HEK293 (cell line): ENCODE measurements around the gene CABLES2.
A peak's percentile ranks its signal among the peaks of the same experiment; 100 is the strongest.

ENCODE experiments used
- AEBP2 ChIP-seq: fragments of 450-650 bp; formaldehyde crosslinking; IDR thresholded peaks from 2 replicates; pipeline ENCODE4 v1.5.1; 2016; ENCODE audit warnings: missing biosample characterization, missing genetic modification characterization, borderline replicate concordance
- ELK4 ChIP-seq: IDR thresholded peaks from 2 replicates; pipeline ENCODE4 v1.6.1; 2011; ENCODE audit warnings: mild to moderate bottlenecking, low read depth, low read length, borderline replicate concordance
- IKZF3 ChIP-seq: fragments of 450-650 bp; IDR thresholded peaks from 2 replicates; pipeline ENCODE4 v1.5.0; 2018; ENCODE audit warnings: missing biosample characterization, mild to moderate bottlenecking, missing genetic modification characterization, moderate library complexity
- KLF9 ChIP-seq: fragments of 450-650 bp; formaldehyde crosslinking; IDR thresholded peaks from 2 replicates; pipeline ENCODE4 v1.5.1; 2016; ENCODE audit warnings: missing biosample characterization, missing genetic modification characterization, low read depth
- ZBTB20 ChIP-seq: fragments of 450-650 bp; formaldehyde crosslinking; IDR thresholded peaks from 2 replicates; pipeline ENCODE4 v1.5.1; 2016; ENCODE audit warnings: missing biosample characterization, missing genetic modification characterization
- ZEB2 ChIP-seq: fragments of 450-650 bp; formaldehyde crosslinking; IDR thresholded peaks from 2 replicates; pipeline ENCODE4 v1.5.1; 2016; ENCODE audit warnings: missing biosample characterization, missing genetic modification characterization
- ZFHX2 ChIP-seq: fragments of 450-650 bp; formaldehyde crosslinking; conservative IDR thresholded peaks from 2 replicates; pipeline ENCODE4 v1.5.1; 2016; ENCODE audit warnings: missing biosample characterization, missing genetic modification characterization
- ZNF112 ChIP-seq: fragments of 450-650 bp; formaldehyde crosslinking; IDR thresholded peaks from 2 replicates; pipeline ENCODE4 v1.5.0; 2017; ENCODE audit warnings: missing biosample characterization, missing genetic modification characterization
- ZNF114 ChIP-seq: fragments of 450-650 bp; formaldehyde crosslinking; IDR thresholded peaks from 2 replicates; pipeline ENCODE4 v1.5.0; 2017; ENCODE audit warnings: missing biosample characterization, missing genetic modification characterization
- ZNF132 ChIP-seq: fragments of 450-650 bp; formaldehyde crosslinking; IDR thresholded peaks from 2 replicates; pipeline ENCODE4 v1.5.1; 2017; ENCODE audit warnings: missing biosample characterization, missing genetic modification characterization, borderline replicate concordance
- ZNF138 ChIP-seq: fragments of 450-650 bp; formaldehyde crosslinking; IDR thresholded peaks from 2 replicates; pipeline ENCODE4 v1.5.1; 2016; ENCODE audit warnings: missing biosample characterization, missing genetic modification characterization, borderline replicate concordance
- ZNF174 ChIP-seq: fragments of 450-650 bp; formaldehyde crosslinking; IDR thresholded peaks from 2 replicates; pipeline ENCODE4 v1.5.0; 2017; ENCODE audit warnings: missing biosample characterization, mild to moderate bottlenecking, missing genetic modification characterization
- ZNF175 ChIP-seq: fragments of 450-650 bp; formaldehyde crosslinking; IDR thresholded peaks from 2 replicates; pipeline ENCODE4 v1.5.1; 2016; ENCODE audit warnings: missing biosample characterization, missing genetic modification characterization
- ZNF202 ChIP-seq: fragments of 450-650 bp; formaldehyde crosslinking; IDR thresholded peaks from 2 replicates; pipeline ENCODE4 v1.5.1; 2016; ENCODE audit warnings: missing biosample characterization, missing genetic modification characterization, borderline replicate concordance
- ZNF221 ChIP-seq: fragments of 450-650 bp; formaldehyde crosslinking; IDR thresholded peaks from 2 replicates; pipeline ENCODE4 v1.5.1; 2017; ENCODE audit warnings: missing biosample characterization, missing genetic modification characterization, borderline replicate concordance
- ZNF292 ChIP-seq: fragments of 450-650 bp; formaldehyde crosslinking; IDR thresholded peaks from 2 replicates; pipeline ENCODE4 v1.5.1; 2016; ENCODE audit warnings: low read depth, missing biosample characterization, missing genetic modification characterization, borderline replicate concordance
- ZNF423 ChIP-seq: fragments of 450-650 bp; formaldehyde crosslinking; IDR thresholded peaks from 2 replicates; pipeline ENCODE4 v1.5.1; 2016; ENCODE audit warnings: missing biosample characterization, missing genetic modification characterization
- ZNF433 ChIP-seq: fragments of 450-650 bp; formaldehyde crosslinking; IDR thresholded peaks from 2 replicates; pipeline ENCODE4 v1.5.1; 2016; ENCODE audit warnings: missing biosample characterization, missing genetic modification characterization, low read depth
- ZNF549 ChIP-seq: fragments of 450-650 bp; IDR thresholded peaks from 2 replicates; pipeline ENCODE4 v1.5.1; 2018; ENCODE audit warnings: missing biosample characterization, missing genetic modification characterization, mild to moderate bottlenecking, inconsistent platforms, moderate library complexity
- ZNF621 ChIP-seq: fragments of 450-650 bp; formaldehyde crosslinking; IDR thresholded peaks from 2 replicates; pipeline ENCODE4 v1.5.1; 2017; ENCODE audit warnings: missing biosample characterization, missing genetic modification characterization
- ZNF623 ChIP-seq: fragments of 450-650 bp; formaldehyde crosslinking; IDR thresholded peaks from 2 replicates; pipeline ENCODE4 v1.5.1; 2016; ENCODE audit warnings: missing biosample characterization, missing genetic modification characterization
- ZNF654 ChIP-seq: fragments of 450-650 bp; formaldehyde crosslinking; IDR thresholded peaks from 2 replicates; pipeline ENCODE4 v1.5.1; 2016; ENCODE audit warnings: low read depth, missing biosample characterization, missing genetic modification characterization
- ZNF701 ChIP-seq: fragments of 450-650 bp; formaldehyde crosslinking; IDR thresholded peaks from 2 replicates; pipeline ENCODE4 v1.5.1; 2016; ENCODE audit warnings: missing biosample characterization, missing genetic modification characterization
- ZNF777 ChIP-seq: fragments of 450-650 bp; formaldehyde crosslinking; IDR thresholded peaks from 2 replicates; pipeline ENCODE4 v1.5.1; 2017; ENCODE audit warnings: missing biosample characterization, missing genetic modification characterization, borderline replicate concordance
- TF ChIP-seq, protein P1 (sequence below): fragments of 450-650 bp; IDR thresholded peaks from 2 replicates; pipeline ENCODE4 v1.5.1; 2018; ENCODE audit warnings: missing biosample characterization, missing genetic modification characterization
- TF ChIP-seq, protein P2 (sequence below): fragments of 450-650 bp; formaldehyde crosslinking; IDR thresholded peaks from 2 replicates; pipeline ENCODE4 v1.5.1; 2016; ENCODE audit warnings: missing biosample characterization, missing genetic modification characterization
- TF ChIP-seq, protein P3 (sequence below): sonication (generic); formaldehyde crosslinking; IDR thresholded peaks from 2 replicates; pipeline ENCODE4 v1.8.1; 2022; ENCODE audit warnings: mild to moderate bottlenecking, moderate library complexity, missing genetic modification reagents
- TF ChIP-seq, protein P4 (sequence below): fragments of 450-650 bp; formaldehyde crosslinking; IDR thresholded peaks from 2 replicates; pipeline ENCODE4 v1.5.1; 2017; ENCODE audit warnings: missing biosample characterization, missing genetic modification characterization
- TF ChIP-seq, protein P5 (sequence below): fragments of 450-650 bp; formaldehyde crosslinking; IDR thresholded peaks from 2 replicates; pipeline ENCODE4 v1.5.1; 2016; ENCODE audit warnings: missing biosample characterization, missing genetic modification characterization

CABLES2 gene

GRCh38 chr20:62409931-62410745 lies 3.1 kb upstream of the CABLES2 start (continued):
- TF ChIP-seq, protein P1, sequence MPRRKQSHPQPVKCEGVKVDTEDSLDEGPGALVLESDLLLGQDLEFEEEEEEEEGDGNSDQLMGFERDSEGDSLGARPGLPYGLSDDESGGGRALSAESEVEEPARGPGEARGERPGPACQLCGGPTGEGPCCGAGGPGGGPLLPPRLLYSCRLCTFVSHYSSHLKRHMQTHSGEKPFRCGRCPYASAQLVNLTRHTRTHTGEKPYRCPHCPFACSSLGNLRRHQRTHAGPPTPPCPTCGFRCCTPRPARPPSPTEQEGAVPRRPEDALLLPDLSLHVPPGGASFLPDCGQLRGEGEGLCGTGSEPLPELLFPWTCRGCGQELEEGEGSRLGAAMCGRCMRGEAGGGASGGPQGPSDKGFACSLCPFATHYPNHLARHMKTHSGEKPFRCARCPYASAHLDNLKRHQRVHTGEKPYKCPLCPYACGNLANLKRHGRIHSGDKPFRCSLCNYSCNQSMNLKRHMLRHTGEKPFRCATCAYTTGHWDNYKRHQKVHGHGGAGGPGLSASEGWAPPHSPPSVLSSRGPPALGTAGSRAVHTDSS (tag by site-specific recombination) = no peak
- no peak; the same call in 1 of the 2 replicates for TF ChIP-seq KLF9 (tag by site-specific recombination)
- TF ChIP-seq AEBP2 (tag by site-specific recombination) = no peak
- no peak for TF ChIP-seq ZNF433 (tag by site-specific recombination)
- TF ChIP-seq, protein P2, sequence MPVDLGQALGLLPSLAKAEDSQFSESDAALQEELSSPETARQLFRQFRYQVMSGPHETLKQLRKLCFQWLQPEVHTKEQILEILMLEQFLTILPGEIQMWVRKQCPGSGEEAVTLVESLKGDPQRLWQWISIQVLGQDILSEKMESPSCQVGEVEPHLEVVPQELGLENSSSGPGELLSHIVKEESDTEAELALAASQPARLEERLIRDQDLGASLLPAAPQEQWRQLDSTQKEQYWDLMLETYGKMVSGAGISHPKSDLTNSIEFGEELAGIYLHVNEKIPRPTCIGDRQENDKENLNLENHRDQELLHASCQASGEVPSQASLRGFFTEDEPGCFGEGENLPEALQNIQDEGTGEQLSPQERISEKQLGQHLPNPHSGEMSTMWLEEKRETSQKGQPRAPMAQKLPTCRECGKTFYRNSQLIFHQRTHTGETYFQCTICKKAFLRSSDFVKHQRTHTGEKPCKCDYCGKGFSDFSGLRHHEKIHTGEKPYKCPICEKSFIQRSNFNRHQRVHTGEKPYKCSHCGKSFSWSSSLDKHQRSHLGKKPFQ (tag by site-specific recombination) = no peak
- TF ChIP-seq ZNF654 (tag by site-specific recombination) = peak; percentile 49
- no peak for TF ChIP-seq ZNF114 (tag by site-specific recombination)
- no peak for TF ChIP-seq ZNF701 (tag by site-specific recombination)
- no peak for TF ChIP-seq ZNF292 (tag by site-specific recombination)
- TF ChIP-seq ZNF112 (tag by site-specific recombination) = no peak
- TF ChIP-seq ZNF202 (tag by site-specific recombination) = no peak
- no peak for TF ChIP-seq ZNF175 (tag by site-specific recombination)
- TF ChIP-seq, protein P3, sequence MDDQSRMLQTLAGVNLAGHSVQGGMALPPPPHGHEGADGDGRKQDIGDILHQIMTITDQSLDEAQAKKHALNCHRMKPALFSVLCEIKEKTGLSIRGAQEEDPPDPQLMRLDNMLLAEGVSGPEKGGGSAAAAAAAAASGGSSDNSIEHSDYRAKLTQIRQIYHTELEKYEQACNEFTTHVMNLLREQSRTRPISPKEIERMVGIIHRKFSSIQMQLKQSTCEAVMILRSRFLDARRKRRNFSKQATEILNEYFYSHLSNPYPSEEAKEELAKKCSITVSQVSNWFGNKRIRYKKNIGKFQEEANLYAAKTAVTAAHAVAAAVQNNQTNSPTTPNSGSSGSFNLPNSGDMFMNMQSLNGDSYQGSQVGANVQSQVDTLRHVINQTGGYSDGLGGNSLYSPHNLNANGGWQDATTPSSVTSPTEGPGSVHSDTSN (CRISPR knock-in tag) = no peak
- TF ChIP-seq, protein P4, sequence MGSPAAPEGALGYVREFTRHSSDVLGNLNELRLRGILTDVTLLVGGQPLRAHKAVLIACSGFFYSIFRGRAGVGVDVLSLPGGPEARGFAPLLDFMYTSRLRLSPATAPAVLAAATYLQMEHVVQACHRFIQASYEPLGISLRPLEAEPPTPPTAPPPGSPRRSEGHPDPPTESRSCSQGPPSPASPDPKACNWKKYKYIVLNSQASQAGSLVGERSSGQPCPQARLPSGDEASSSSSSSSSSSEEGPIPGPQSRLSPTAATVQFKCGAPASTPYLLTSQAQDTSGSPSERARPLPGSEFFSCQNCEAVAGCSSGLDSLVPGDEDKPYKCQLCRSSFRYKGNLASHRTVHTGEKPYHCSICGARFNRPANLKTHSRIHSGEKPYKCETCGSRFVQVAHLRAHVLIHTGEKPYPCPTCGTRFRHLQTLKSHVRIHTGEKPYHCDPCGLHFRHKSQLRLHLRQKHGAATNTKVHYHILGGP (tag by site-specific recombination) = no peak
- no peak for TF ChIP-seq ZNF132
- no peak for TF ChIP-seq ZNF777 (tag by site-specific recombination)
- no peak for TF ChIP-seq ELK4
- TF ChIP-seq ZNF174 (tag by site-specific recombination) = no peak
- TF ChIP-seq, protein P5, sequence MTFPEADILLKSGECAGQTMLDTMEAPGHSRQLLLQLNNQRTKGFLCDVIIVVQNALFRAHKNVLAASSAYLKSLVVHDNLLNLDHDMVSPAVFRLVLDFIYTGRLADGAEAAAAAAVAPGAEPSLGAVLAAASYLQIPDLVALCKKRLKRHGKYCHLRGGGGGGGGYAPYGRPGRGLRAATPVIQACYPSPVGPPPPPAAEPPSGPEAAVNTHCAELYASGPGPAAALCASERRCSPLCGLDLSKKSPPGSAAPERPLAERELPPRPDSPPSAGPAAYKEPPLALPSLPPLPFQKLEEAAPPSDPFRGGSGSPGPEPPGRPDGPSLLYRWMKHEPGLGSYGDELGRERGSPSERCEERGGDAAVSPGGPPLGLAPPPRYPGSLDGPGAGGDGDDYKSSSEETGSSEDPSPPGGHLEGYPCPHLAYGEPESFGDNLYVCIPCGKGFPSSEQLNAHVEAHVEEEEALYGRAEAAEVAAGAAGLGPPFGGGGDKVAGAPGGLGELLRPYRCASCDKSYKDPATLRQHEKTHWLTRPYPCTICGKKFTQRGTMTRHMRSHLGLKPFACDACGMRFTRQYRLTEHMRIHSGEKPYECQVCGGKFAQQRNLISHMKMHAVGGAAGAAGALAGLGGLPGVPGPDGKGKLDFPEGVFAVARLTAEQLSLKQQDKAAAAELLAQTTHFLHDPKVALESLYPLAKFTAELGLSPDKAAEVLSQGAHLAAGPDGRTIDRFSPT (tag by site-specific recombination) = no peak; the same call in 1 of the 2 replicates
- no peak for TF ChIP-seq ZNF138
- TF ChIP-seq ZNF623 (tag by site-specific recombination) = no peak; the same call in 1 of the 2 replicates
- TF ChIP-seq ZNF423 = peak; percentile 88
- TF ChIP-seq ZNF549 (tag by site-specific recombination) = no peak
- peak; percentile 98 for TF ChIP-seq ZFHX2
- peak; percentile 72 for TF ChIP-seq ZBTB20 (tag by site-specific recombination)
- peak; percentile 50; the same call in 1 of the 2 replicates for TF ChIP-seq ZEB2 (tag by site-specific recombination)
- TF ChIP-seq ZNF221 (tag by site-specific recombination) = no peak
- no peak for TF ChIP-seq ZNF621
- TF ChIP-seq IKZF3 (tag by site-specific recombination) = no peak
